Keratinocyte (primary cell): ENCODE data around the gene TAOK2. TPM values are rescaled to one million over a fixed set of nuclear protein-coding genes. Genes with fewer than 3 reads are reported as not detected.

Source experiments
- DNase-seq: peaks from one replicate; pipeline ENCODE4 v3.0.0-alpha.2; 2011; ENCODE audit warnings: low read depth, missing footprints, low spot score
- FAIRE-seq: peaks from 2 replicates; lab custom pipeline; 2011; peaks lifted over from hg19 to GRCh38; lab: Jason Lieb, UNC
- H2AFZ ChIP-seq: 2 replicates; pipeline ENCODE4 v1.6.0; 2012; ENCODE audit warnings: low read length, control low read depth, inconsistent platforms; ENCODE audit not compliant: control insufficient read depth
- H3K27ac ChIP-seq: 2 replicates; pipeline ENCODE4 v1.5.1; 2011; ENCODE audit warnings: low read length; ENCODE audit not compliant: control insufficient read depth, insufficient read depth
- H3K27me3 ChIP-seq: 3 replicates; pipeline ENCODE4 v1.6.0; 2011; ENCODE audit warnings: low read length; ENCODE audit not compliant: control insufficient read depth, insufficient read depth; ENCODE audit errors: extremely low read depth
- H3K36me3 ChIP-seq, 2 experiments: 2 replicates in 1 of 2; 3 replicates in 1 of 2; pipeline ENCODE4 v1.5.1; 2011; ENCODE audit warnings: low read length in 2 of 2, mild to moderate bottlenecking in 1 of 2; ENCODE audit not compliant: control insufficient read depth in 2 of 2, insufficient read depth in 2 of 2; ENCODE audit errors: extremely low read depth in 1 of 2
- H3K4me1 ChIP-seq: 3 replicates; pipeline ENCODE4 v1.5.1; 2011; ENCODE audit warnings: low read length; ENCODE audit not compliant: control insufficient read depth, insufficient read depth; ENCODE audit errors: extremely low read depth
- H3K4me2 ChIP-seq: 3 replicates; pipeline ENCODE4 v1.6.0; 2011; ENCODE audit warnings: low read depth, low read length; ENCODE audit not compliant: control insufficient read depth, insufficient read depth; ENCODE audit errors: extremely low read depth
- H3K4me3 ChIP-seq, 3 experiments: fragments of 200-600 bp in 1 of 3; sonication (generic) in 1 of 3; 2 replicates in 2 of 3; 3 replicates in 1 of 3; pipeline ENCODE4 v1.5.1; 2011 to 2016; ENCODE audit warnings: low read length in 3 of 3, mild to moderate bottlenecking in 3 of 3, control low read depth in 2 of 3, inconsistent platforms in 1 of 3, low read depth in 1 of 3, mixed read lengths in 1 of 3, mixed run types in 1 of 3, moderate library complexity in 1 of 3; ENCODE audit not compliant: control insufficient read depth in 2 of 3, insufficient read depth in 2 of 3; ENCODE audit errors: extremely low read depth in 1 of 3
- H3K79me2 ChIP-seq: 2 replicates; pipeline ENCODE4 v1.6.0; 2012; ENCODE audit warnings: low read length; ENCODE audit not compliant: control insufficient read depth, insufficient read depth
- H3K9ac ChIP-seq: 3 replicates; pipeline ENCODE4 v1.6.0; 2011; ENCODE audit warnings: low read length; ENCODE audit not compliant: control insufficient read depth, insufficient read depth; ENCODE audit errors: extremely low read depth
- H3K9me1 ChIP-seq: 3 replicates; pipeline ENCODE4 v1.6.0; 2011; ENCODE audit warnings: low read length; ENCODE audit not compliant: control insufficient read depth, insufficient read depth; ENCODE audit errors: extremely low read depth
- H3K9me3 ChIP-seq: 2 replicates; pipeline ENCODE4 v1.5.1; 2012; ENCODE audit warnings: low read depth, low read length; ENCODE audit not compliant: control insufficient read depth
- H4K20me1 ChIP-seq: 3 replicates; pipeline ENCODE4 v1.6.0; 2011; ENCODE audit warnings: low read length; ENCODE audit not compliant: control insufficient read depth, insufficient read depth; ENCODE audit errors: extremely low read depth
- CTCF ChIP-seq, 3 experiments: IDR thresholded peaks in 1 of 3; conservative IDR thresholded peaks in 1 of 3; optimal IDR thresholded peaks in 1 of 3; 2 replicates in 2 of 3; 3 replicates in 1 of 3; pipeline versions ENCODE3 to v1.5.1; 2011; ENCODE audit warnings: low read length in 3 of 3, mild to moderate bottlenecking in 3 of 3, moderate library complexity in 2 of 3, control low read depth in 1 of 3, inconsistent platforms in 1 of 3; ENCODE audit not compliant: insufficient read depth in 2 of 3; ENCODE audit errors: extremely low read depth in 1 of 3
- EZH2 ChIP-seq: IDR thresholded peaks from one replicate; pipeline ENCODE4 v1.6.1; 2012; ENCODE audit warnings: inconsistent platforms, mild to moderate bottlenecking, low read length, moderate library complexity
- dilution Hi-C: fragments of 300-500 bp; cut with MboI; formaldehyde crosslinking; loops from one replicate; pipeline ENCODE4 v1.7.0; 2020; ENCODE audit warnings: low sequenced_read_pairs; ENCODE audit not compliant: extremely low pct_ligation_motif_present
- polyA plus RNA-seq, 5 experiments: library from polyadenylated mRNA; depleted of rRNA in 3 of 5; stranded (reverse) in 3 of 5; stranded (forward) in 1 of 5; unstranded in 1 of 5; fragments of >200 nt; gene quantifications; 1 replicate in 1 of 5; 2 replicates in 3 of 5; 3 replicates in 1 of 5; pipeline versions ENCODE4 v1.2.1 to v1.2.3, GENCODE V29; 2011 to 2012; ENCODE audit warnings: missing spikeins in 2 of 5, low read depth in 1 of 5, low replicate concordance in 1 of 5

The TAOK2 gene
- polyA plus RNA-seq, 1 donor (not counting 4 experiments of a cell fraction or from before 2014, with no cell fraction given) = 13.8 TPM

GRCh38 chr16:29992344-29992967 is 18.8 kb downstream of the TAOK2 start:
- Histone ChIP-seq H3K27ac (no peak overlapping the region), H3K79me2 (peaks cover 10% of the 10 kb centered on the region), H3K4me1 (peaks cover 24% of the 10 kb centered on the region), H3K4me3 (no peak overlapping the region), H3K4me2 (no peak overlapping the region), H3K9me1 (no peaks in the 10 kb centered on the region), H3K9ac (no peak overlapping the region), H3K9me3 (no peaks in the 10 kb centered on the region), H4K20me1 (no peaks in the 10 kb centered on the region), H2AFZ (no peak overlapping the region), H3K27me3 (no peaks in the 10 kb centered on the region), H3K36me3 (peaks cover 24 to 47% of the 10 kb centered on the region in 2 experiments)
- dilution Hi-C loops = no loop called here
- FAIRE-seq (no peak), DNase-seq (no peak)
- TF ChIP-seq CTCF (optimal IDR thresholded peaks at IDR 0.05 in 1 of 3, IDR thresholded peaks at IDR 0.05 in 1 of 3, conservative IDR thresholded peaks at IDR 0.05 in 1 of 3; ENCODE audit: extremely low read depth in 1 of 3, insufficient read depth in 2 of 3, low read length in 3 of 3) = no peak
- TF ChIP-seq EZH2 = no peak

- Histone ChIP-seq H3K9me3 (no peaks in the 10 kb centered on the region), H3K79me2 (peaks cover 10% of the 10 kb centered on the region), H3K4me2 (no peak overlapping the region), H4K20me1 (no peaks in the 10 kb centered on the region), H3K9ac (no peak overlapping the region), H3K36me3 (peaks cover 21 to 41% of the 10 kb centered on the region in 2 experiments), H3K27me3 (no peaks in the 10 kb centered on the region), H3K9me1 (no peaks in the 10 kb centered on the region), H2AFZ (no peak overlapping the region), H3K27ac (no peak overlapping the region), H3K4me3 (no peak overlapping the region), H3K4me1 (peaks cover 24% of the 10 kb centered on the region)
- TF ChIP-seq CTCF (optimal IDR thresholded peaks at IDR 0.05 in 1 of 3, IDR thresholded peaks at IDR 0.05 in 1 of 3, conservative IDR thresholded peaks at IDR 0.05 in 1 of 3; ENCODE audit: extremely low read depth in 1 of 3, insufficient read depth in 2 of 3, low read length in 3 of 3) = no peak
- TF ChIP-seq EZH2 = no peak
- dilution Hi-C loops = no loop called here
- DNase-seq (no peak), FAIRE-seq (no peak)
Measured at GRCh38 chr16:29993191-29993902, 19.7 kb downstream of the TAOK2 start.
